GM19193 (cell line): ENCODE measurements around the gene NUP54.

Experiments
- POLR2A ChIP-seq: IDR thresholded peaks from 4 replicates; pipeline ENCODE4 v1.6.1; 2011; ENCODE audit not compliant: insufficient read depth, insufficient read length; ENCODE audit errors: extremely low read depth

Gene NUP54

GRCh38 chr4:76106442-76106841 is 41.8 kb downstream of the NUP54 start:
- TF ChIP-seq POLR2A = no peak

- no peak for TF ChIP-seq POLR2A
Measured at GRCh38 chr4:76105652-76106051, 42.5 kb downstream of the NUP54 start.

DNA sequence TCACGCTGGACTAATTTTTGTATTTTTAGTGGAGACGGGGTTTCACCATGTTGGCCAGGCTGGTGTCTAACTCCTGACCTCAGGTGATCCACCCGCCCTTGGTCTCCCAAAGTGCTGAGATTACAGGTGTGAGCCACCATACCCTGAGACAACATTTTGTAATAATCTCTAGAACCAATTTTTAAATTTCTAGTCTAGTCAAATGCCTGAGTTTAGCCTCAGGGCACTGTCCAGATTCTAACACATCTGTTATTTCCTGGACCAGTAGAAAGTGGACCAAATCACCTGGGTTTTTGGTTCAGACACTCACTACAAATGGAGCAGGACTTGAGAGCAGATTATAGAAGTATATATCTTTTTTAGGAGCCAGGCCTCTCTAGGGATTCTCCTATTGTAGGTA is 52.1 kb downstream of the NUP54 start:
- TF ChIP-seq POLR2A = no peak

DNA sequence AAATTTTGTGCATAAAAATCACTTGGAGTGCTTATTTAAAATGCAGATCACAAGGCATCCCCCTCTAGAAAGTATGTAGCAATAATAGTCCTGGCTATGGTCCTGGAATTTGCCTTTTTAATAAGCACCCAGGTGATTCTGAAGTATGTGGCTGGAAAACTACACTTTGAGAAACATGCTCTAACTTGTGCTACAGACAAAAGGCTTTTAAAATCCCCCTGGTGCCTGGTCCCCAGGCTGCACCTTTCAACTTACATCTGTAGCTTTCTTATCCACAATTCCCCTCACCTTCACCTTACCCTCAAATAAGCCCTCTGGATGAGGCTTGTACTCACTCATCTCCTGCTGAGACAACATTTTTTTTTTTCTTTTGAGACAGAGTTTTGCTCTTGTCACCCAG is 52.6 kb downstream of the NUP54 start:
- no peak for TF ChIP-seq POLR2A

DNA sequence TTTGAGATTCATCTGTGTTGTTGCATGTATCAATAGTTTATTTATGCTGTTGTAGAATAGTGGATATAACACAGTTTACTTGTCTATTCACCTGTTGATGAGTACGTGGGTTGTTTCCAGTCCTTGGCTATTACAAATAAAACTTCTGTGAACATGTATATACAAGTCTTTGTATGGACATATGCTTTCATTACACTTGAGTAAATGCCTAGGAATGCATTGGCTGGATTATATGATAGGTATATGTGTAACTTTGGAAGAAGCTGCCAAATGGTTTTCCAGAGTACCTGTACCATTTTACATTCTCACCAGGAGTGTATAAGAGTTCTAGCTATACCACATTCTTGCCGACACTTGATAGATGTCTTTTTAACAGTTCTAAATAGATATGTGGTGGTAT is 57.1 kb downstream of the NUP54 start:
- no peak for TF ChIP-seq POLR2A

- TF ChIP-seq POLR2A = no peak
Measured at GRCh38 chr4:76090241-76090691, 57.9 kb downstream of the NUP54 start.

DNA sequence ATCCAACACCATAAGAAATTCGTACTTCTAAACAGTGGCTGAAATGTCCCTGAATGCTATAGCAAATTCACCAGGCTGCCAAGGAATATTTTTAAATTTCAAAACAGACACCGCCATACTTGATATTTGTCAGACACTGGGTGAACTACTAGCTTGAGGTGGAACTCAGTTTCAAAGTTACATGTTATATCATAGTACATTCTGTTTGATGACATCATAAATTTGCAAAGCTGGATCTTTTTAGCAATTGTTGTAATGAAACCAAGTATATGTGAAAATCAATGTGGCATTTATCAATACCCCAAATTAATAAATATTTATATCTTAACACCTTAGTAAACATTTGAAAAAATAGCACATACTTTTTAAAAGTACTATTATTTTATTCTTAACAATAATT is 59.5 kb downstream of the NUP54 start:
- no peak for TF ChIP-seq POLR2A

DNA sequence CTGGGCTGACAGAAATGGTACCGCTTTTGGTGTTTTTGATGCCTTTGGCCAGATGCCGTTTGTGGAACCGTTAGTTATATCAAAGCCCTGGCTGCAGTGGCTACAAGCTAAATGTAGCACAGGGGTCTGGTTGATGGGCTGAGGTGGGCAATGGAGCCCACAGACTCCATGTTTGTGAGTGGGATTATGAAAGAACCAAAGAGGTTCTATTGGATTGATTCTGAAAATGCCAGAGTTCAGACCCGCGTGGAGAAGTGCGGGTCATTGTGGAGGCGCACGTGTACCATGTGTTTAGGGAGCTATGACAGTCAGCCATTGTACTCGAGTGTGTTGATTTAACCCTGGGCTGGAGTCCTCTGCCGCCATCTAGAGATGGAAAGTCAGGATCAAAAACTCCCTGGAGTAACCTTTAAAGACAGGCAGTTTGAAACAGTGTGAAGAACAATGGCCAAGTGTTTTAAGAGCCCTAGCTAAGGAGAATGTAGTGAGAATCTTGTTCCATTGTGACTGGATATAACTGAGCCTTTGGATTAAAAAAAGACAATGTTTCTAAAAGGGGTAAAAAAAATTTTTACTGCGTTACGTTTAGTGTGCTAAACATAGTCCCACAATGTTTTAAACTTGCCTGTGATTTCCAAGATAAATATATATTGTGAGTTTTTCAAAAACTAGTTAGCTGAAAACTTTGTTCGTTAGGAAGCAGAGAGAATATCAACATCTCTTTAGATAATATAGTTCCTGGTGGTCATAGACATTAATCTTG is 61.0 kb downstream of the NUP54 start:
- no peak for TF ChIP-seq POLR2A

GRCh38 chr4:76084542-76084941 is 63.7 kb downstream of the NUP54 start:
- TF ChIP-seq POLR2A = no peak

DNA sequence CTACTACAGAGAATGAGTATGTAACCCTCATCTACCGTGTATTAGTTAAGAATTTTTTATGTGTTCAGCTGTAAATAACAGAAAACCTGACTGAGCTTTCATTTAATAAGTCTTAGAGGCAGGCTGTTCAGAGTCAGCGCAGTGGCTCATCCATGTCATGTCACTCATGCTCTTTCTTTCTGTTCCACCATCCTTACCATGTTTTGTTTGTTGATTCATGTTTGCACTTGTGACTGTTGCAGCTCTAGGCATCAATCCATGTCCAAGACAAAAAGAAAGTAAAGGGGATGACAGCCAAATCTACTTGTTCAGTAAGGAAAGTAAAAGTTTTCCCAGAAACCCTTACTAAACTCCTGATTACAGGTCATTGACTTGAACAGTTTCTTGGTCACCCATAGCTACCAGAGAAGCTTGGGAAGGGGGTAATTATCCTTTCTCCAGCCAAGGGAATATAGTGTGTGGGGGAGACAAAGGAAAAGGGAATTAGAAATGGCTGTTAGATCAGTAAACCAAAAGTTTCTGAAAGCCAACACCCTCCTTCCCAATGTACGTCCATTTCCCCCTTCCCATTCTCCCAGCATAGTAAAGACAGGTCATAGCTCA is 64.7 kb downstream of the NUP54 start:
- no peak for TF ChIP-seq POLR2A

DNA sequence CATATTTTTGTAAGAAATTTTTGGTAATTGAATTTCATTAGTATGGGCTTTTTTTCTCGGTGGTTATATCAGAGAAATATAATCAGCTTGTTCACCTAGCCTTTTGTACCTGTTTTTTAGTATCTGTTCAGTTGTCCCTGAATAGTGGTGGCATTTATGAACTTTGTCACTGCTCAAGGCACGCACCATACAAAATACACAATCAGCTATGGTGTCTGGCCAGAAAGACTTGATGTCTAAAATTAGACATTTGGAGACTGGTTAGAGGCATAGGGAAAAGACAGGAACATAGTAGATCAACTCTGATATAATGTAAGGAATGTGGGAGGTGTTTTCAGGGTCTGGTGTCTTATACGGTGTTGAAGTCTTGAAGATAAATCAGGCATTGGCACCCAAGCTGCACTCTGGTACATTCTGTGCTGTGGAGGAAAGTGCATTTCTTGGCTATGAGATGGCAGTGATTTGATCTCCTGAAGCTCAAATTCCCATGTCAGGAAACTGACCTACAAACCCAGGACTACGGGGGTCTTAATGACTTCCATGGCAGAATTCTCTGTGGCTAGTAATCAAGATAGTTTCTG is 70.1 kb downstream of the NUP54 start:
- TF ChIP-seq POLR2A = no peak

- TF ChIP-seq POLR2A = no peak
Measured at GRCh38 chr4:76074993-76075600, 73.1 kb downstream of the NUP54 start.

GRCh38 chr4:76074468-76074867 is 73.7 kb downstream of the NUP54 start, which contains the start of gene ART3:
Gene ART3, plus strand, starts transcription at chr4:76074709. Its CDS starts 1,181 bp downstream, at chr4:76075890.
- no peak for TF ChIP-seq POLR2A

GRCh38 chr4:76072760-76073159 is 75.4 kb downstream of the NUP54 start:
- no peak for TF ChIP-seq POLR2A

DNA sequence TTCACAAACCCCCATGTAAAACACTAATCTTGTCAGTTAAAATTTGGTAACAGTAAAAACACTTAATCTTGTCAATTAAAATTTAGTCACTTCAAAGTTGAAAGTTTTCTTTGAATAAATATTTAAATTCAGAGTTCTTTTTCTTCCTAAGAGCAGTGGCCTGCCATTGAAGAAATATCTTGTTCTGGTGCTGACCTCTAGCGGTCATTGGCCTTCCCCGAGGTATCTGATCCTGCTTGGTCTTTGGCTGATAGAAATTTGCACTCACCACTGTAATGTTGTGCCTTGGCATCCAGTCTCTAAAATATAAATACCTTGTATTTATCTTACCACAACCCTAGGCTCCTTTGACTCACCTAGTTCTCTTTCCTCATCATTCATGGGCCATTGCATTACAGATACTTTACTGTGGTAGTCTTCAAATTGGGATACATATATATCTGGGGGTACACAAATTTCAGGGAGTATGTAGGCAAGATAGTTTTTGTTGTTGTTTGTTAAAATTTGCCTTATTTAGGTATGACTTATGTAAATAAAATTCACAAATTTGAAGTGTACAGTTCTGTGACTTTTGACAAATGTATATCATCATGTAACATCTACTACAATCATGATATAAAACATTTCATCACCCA is 80.4 kb downstream of the NUP54 start:
- no peak for TF ChIP-seq POLR2A
